ENCODE measurements around the gene MAP4K4.

- TF ChIP-seq CTCF (IDR thresholded peaks at IDR 0.05) (no peak), POLR2A (IDR thresholded peaks at IDR 0.05) (no peak)
Measured at GRCh38 chr2:101844055-101844635, 146.6 kb downstream of the MAP4K4 start.
